NCI-H510A (cell line): ENCODE results near the gene JAM3.
A peak's percentile ranks its signal among the peaks of the same experiment; 100 is the strongest.
"Not testable (repeated sequence)": the region's sequence is repeated elsewhere in the genome, so short reads cannot be mapped to it uniquely, and the experiment has no call there.

Experiments used
- DNase-seq: peaks from one replicate; lab custom pipeline; 2025; lab: John Stamatoyannopoulos, UW

Gene JAM3

DNA sequence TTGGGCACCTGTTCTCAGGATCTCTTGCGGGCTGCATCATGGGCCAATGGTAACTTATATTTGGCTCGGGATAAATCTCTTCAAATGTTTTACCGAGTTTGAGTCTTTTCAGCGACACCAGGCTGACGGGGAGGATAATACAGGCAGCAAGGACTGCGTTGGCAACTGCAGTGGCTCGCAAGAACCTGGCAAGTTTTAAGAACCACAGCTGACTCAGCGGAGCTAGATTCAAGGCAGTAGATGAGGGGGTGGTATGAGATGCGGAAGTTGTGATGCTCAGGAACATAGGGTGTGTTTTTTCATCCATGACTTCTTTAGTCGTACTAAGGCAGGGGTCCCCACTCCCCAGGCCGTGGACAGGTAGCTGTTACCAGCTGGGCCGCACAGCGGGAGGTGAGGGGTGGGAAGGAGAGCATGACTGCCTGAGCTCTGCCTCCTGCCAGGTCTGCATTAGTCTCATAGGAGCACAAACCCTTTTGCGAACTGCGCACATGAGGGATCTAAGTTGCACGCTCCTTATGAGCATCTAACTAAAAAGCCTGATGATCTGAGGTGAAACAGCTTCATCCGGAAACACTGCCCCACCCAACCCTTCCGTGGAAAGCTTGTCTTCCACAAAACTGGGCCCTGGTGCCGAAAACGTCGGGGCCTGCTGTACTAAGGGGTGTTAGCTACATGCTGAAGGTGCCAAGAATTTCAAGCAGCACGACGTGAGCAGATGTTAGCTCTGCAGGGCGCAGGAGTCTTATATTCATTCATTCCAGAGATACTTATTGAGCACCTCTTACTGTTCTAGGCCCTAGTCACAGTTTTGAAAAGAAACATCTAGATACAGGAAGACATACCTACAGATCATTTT lies 6.4 kb upstream of the JAM3 start:
- DNase-seq = no peak

DNA sequence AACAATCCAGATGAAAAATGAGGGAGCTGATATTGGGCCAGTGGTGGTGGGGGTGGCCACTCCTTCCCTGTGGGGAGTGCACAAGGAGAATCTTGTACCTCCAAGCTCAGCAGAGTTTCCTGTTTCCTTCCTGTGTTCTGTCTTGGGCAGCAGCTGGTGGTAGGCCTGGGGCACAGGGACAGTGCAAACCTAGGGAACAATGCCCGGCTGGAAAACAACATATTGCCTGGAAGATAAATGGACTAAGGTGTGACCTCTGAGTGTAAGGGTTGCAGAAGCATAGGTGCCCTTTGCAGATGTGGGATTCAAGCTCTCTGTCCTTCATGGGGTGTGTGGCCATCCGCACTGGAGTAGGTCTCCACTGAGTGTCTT lies 5.8 kb upstream of the JAM3 start:
- no peak for DNase-seq

DNA sequence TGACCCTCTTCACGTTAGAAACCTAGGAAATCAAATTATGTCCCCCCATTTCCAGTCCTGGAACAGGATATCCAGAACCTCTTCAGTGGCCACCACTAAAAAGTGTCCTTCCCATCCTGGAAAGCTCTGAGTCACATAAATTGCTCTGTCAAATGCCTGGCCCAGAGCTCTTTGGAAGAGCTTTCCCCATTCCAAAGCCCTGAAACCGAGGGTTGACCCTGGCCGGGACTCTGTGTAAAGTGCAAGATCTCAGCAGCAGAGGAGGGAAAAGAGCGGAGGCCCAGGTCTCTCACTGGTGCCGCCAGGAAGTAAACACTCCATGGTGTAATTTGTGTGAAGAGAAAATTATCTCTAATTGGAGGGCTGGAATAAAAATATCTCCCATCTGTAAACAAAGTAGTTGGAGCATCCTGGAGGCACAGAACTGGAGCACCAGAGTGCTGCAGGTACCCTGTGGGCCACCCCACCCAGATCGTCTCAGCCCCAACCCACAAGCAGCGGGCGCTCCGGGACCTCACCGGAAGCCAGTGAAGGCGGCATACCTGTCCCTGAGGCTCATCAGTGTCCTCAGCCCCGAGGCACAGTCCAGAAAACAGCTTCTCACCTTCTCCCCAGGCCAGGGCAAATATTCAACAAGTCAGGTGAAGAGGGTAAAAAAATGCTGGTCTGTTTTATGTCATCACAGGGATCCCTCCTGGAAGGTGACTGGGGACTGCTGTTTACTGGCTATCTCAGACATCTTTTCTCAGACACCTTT lies 4.7 kb upstream of the JAM3 start:
- DNase-seq = peak; percentile 28

DNA sequence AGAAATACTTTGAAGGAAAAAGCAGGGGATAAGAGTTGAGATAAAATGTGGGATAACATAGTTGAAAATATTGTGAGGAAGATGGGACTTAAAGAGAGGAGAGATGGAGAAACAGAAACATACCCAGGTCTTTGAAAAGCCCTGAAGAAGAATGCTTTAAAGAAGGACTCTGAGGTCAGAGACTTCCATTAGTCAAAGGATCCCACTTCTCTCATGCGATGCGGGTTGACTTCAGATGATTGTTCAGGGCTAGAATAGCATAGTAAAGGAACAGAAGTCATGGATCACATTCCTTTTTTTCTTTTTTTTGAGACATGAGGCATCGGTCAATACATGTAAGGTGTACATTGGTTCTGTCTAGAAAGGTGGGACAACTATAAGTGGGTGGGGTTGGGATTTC lies 3.5 kb upstream of the JAM3 start:
- no peak for DNase-seq

DNA sequence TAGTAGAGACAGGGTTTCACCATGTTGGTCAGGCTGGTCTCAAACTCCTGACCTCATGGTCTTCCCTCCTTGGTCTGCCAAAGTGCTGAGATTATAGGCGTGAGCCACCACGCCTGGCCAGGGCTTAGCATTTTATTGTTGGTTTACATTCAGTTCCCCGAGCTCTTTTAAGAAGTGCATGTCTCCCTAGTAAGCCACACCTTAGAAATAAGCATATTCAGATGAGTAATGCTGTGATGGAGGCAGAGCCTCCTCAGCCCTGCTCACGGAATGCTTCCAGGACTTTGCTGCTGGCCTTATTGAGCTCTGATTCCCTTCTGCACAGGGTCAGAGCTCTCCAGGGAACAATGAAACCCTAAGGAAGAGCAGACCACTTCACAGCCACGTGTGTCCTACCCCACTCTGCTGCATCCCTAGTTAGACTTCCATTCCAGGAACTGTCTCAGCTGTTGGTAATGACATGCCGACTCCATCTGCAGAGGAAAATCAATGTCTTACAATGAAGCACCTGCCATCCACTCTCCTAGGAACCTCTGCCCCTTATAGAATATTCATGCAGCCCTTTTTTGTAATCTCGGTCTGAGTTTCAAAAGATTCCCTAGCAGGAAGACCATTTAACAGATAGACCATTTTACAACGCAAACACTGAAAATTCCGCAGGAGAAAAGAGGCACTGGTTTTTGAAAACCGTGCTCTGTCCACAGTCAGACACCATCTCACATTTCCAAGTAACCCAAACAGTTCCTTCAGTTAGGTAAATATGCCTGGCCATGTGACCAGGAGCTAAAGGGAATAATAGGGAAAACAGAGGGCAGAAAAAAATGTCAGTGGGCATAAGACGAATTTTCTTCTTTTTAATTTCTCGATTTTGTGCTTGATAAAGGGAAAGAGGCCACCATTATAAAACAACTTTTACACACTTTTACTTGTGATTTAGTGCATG lies 1.7 kb upstream of the JAM3 start:
- DNase-seq = no peak

DNA sequence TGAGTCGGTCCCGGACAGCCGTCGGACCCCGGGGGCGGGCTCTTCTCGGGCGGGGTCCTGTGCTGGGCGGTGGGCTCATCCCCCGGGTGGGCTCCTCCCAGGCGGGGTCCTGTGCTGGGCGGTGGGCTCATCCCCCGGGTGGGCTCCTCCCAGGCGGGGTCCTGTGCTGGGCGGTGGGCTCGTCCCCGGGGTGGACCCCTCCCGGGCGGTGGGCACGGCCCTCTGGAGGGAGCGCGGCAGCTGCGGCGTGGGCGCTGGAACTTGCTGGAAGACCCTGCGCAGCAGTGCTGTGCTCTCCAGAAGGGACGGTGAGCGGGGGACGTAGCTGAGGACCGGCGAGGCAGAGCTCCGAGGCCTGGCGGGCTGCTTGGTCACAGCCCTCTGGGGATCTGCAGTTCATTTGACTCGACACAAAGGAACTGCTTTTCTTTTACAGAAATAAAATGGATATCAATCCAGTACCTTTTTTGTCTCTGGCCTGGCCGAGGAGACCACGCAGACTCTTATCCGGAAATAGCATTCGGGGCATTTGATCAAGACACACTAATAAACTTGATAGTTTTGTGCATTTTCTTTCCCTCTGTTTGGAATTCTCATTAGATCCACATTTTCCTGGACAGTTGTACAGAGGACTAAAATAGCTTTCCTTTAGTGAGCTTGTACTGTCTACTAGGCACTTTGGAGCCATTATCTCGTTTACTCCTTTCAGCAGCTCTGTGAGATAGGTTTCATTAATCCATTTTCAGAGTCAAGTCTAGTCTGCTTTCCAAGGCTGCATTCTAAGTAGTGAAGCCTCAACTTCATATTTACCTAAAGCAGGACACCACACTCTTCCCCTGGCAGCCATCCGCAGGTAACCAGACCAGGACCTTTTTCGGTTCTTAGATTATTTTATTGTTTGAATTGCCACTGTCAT lies 812 bp downstream of the JAM3 start:
- peak; percentile 16 for DNase-seq

DNA sequence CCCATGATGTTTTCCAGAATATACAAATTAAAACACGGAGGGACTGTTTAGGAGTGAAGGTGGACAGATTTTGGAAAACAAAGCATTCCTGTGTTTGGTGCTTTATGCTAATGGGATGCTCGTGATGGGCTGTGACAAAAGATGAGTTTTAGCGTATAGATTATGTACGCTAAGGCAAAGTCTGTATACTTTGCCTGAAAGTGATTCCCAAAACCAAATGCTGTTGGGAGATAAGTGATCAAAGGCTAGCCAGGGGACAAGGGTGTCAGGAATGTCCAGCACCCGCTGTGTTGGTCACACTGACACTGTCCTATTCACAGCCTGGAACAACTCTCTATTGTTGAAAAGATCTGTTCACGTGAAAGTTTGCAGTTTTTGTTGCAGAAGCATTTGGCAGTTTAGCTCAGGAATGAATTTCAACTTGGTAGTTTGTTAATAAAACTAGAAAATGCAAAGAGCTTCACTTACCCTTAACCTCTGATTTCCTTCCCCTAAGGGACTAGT lies 1.5 kb downstream of the JAM3 start:
- no peak for DNase-seq

DNA sequence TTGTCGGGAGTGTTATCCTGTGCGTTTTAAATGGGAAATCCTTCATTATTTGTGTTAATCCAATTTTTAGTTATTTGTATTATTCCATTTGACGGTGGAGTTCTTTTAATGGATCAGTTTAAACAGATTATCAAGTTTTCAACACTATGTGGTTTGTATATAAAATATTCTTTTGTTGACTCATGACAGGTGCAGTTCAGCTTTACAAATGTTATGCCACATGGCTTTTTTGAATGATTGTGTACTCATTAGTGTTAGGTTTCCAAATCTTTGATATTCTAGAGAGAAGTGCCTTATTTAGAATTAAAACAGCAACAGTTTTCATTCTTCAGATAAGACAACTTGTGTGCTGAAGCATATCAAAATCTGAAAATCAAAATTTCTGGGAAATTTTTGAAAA lies 2.4 kb downstream of the JAM3 start:
- no peak for DNase-seq

DNA sequence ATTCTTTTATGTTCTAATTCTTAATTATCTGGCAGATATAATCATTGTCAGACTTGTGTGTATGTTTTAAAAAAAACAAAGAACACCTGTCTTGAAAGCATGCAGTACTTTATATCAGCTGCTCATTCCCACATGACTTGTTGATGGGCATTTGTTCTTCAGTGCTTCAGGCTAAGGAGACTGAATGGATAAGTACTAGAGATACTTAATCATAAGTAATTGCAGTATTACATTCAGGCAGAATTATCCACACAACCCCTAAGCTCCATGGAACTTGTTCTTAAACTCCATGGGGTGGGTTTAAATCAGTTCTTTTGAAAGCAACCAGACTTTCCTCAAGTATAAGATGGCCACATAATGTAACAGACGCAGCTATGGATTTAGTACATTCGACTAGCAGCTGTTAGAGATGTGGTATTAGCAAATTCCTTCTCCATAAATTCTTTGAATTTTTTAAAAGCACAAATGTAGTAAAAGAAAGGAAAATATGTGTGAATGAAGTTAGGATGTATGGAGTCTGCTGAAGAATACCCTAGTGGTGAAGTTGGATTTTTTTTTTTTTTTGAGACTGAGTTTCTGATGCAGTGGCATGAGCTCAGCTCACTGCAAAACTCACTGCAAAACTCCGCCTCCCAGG lies 3.0 kb downstream of the JAM3 start:
- DNase-seq = no peak

DNA sequence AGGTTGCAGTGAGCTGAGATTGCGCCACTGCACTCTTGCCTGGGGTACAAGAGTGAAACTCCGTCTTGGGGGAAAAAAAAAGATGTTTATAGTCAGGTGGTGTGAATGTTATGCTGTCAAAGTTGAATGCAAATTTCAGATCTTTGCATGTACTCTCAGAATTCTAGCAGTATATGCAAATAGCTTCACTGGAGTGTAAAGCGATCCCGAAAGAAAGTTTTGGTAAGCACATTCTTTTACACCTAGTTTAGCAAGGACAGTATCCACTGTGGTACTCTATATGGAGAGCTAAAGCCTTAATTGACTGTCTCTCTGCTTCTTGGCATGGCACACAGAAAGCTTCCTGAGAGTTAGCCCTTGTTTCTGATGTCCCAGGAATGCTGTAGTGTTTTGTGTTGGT lies 4.0 kb downstream of the JAM3 start:
- no peak for DNase-seq

DNA sequence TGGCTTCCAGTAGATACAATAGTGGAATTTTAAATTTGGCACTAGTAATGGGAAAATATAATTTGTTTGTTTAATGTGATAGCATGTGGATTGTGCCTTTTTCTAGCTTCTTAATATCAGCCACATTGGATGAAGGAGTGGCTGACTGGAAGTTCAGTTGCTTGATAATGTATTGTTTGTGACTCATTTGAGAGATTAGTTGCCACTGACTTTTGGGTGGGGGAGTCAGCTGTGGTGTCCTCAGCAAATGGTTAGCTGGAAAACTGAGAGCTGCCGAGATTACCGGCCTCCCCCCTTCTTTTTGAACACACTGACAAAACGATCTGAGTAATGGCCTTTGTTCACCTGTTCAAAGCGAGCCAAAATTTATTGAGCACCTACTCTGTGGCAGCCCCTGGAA lies 5.5 kb downstream of the JAM3 start:
- no peak for DNase-seq

DNA sequence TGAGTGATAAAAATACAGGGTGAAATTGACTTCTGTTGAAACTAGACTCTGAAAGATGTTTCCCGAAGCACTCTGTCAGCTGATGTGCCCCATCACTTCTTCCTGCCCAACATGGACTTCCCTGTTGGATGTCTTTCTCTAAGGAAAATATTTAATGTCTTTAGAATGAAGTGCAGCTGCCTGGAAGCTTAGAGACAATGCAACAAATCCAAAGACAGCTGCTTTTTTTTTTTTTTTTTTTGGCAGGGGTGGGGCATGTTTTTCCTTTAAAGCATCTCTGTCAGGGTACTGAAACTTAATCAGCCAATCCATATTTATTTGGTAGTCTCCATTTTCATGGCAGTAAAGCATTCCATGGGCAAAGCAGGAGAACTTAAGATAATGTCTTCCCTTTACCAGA lies 5.9 kb downstream of the JAM3 start:
- DNase-seq = no peak

DNA sequence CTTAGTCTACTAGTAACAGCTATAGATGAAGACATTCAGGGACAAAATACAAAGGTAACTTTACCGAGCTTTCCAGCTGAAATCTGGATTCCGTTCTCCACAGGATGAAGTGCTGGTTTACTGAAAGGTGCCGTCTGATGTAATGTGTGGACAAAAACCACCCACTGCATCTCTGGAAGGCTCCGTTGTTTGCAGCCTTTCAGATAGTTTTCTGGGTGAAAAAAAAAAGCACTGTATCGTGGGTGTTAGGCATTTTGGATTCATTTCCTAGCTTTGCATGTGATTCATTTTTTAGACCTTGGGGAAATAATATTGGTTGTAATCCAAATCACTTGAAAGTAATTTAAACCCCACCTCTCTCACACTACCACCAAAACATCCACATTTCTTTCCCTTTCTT lies 10.4 kb downstream of the JAM3 start:
- DNase-seq = no peak

DNA sequence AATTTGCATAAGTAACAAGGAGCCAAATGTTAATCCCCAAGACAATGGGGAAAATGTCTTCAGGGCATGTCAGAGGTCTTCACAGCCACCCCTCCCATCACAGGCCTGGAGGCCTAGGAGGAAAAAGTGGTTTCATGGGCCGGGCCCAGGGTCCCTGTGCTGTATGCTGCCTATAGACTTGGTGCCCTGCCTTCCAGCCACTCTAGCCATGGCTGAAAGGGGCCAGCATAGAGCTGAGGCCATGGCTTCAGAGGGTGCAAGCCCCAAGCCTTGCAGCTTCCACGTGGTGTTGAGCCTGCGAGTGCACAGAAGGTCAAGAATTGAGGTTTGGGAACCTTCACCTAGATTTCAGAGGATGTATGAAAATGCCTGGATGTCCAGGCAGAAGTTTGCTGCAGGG lies 12.4 kb downstream of the JAM3 start:
- not testable (repeated sequence) for DNase-seq

DNA sequence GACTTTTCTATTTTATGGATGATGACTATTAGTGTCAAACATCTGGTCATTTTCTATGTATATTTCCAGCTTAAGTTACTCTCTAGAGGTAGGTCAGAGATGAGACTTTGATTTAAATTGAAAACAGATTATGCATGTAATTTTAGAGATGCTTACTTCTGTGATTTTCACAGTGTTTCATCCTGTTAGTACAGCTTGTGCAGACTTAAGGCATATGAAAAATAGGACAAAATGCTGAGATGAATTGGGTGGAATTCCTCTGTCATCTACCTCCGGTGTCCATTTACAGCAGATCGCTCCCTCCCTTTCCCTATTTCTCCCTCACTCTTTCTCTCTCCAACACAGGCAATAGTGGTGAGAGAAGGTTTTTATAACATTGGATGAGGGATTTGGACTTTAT lies 14.1 kb downstream of the JAM3 start:
- no peak for DNase-seq

DNA sequence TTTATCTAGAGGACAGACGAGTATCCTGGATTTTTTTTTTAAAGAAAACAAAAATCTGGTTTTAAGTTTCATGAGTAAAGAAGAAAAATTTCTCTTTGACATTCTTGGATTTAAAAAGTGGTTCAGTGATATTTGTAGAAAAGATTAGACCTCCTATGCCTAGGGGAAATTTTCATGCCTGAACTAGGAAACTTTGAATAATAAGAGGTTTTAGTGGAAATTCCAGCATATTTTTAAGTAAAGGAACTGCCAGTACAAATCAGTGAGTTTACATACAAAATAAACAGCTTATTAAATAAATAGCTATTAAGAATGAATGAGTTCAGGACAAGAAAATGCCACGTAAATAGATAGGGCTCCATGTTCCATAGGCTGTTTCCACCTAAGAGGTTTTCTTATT lies 17.5 kb downstream of the JAM3 start:
- DNase-seq = no peak

DNA sequence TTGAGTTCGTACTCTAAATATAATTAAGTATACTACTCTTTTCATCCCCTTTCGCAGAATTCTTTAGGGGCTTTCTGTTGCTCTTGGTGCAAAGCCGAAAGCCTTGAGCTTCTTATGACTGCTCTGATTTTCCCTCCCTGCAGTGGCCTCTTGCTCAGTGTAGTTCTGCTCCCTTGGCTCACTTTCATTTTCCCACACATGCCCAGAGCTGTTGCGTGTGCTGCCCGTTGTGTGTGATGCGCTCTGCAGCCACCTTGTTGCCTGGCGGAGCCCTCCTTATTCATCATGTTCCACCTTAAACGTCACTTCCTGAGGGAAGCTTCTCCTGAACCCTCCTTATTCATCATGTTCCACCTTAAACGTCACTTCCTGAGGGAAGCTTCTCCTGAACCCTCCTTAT lies 23.1 kb downstream of the JAM3 start:
- DNase-seq = not testable (repeated sequence)

DNA sequence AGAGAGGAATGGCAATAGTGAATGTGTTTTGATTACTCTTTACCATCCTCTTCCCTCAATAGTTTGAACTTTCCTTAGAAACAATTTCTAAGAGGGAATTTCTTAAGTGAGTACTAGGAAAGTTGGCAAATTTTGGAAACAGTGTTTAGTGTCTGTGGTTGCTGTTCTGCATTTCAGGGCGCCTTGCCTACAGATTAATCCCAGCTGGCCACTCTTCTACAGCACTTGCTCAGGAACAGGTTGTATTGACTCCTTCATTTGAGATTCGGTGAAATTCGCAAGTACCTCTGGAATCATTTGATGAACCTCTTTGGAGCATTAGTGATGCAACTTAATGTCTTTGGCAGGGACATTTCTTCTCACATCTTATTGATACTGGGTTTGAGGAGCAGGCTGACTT lies 28.3 kb downstream of the JAM3 start:
- DNase-seq = no peak

DNA sequence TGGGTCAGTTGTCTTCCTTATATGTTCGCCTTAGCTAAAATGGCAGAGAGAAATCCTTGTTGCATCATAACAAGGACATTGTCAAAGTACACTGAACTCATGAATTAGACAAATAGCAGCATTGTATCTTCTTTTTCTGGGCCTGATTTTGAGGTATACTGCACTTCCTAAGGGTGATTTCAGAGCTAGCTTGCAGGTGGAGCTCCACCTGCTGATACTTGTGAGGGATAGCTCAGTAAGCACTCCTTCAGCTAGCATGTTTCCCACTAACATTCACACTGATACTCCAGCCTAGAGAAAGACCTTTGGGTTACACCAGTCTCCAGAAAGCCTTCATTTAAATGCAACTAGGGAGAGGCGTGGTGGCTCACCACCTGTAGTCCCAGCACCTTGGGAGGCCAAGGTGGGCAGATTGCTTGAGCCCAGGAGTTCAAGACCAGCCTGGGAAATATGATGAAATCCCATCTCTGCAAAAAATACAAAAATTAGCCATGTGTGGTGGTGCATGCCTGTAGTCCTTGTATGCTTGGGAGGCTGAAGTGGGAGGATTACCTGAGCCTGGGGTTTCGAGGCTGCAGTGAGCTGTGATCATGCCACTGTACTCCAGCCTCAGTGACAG lies 29.8 kb downstream of the JAM3 start:
- no peak for DNase-seq

DNA sequence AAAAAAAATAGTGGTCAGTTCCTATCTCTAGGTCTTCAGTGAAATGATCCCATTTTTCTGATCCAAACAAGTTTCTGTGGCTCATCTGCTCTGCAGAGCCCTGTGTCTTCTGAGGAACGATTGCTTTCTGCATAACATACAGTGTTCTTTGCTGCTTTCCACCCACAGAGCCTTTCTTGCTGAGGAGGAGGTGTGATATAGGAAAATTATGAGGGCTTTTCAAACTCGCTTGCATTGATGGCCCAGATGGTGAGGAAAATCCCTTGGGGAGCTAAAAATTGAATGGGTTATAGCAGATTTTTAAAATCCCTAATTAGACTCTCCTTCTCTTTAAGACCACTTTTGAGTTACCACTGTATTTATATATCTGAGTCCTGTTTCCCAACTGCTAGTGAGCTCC lies 31.3 kb downstream of the JAM3 start:
- DNase-seq = no peak
